IMR-90 (cell line): ENCODE data around the gene CMPK2.

Source experiments
- CHD1 ChIP-seq: IDR thresholded peaks from 2 replicates; pipeline ENCODE4 v1.6.1; 2012; ENCODE audit warnings: low read depth, low read length, improper control_type of control experiment
- CTCF ChIP-seq: conservative IDR thresholded peaks from 2 replicates; pipeline ENCODE4 v1.5.1; 2012; ENCODE audit warnings: mild to moderate bottlenecking, low read depth, low read length, improper control_type of control experiment
- POLR2A ChIP-seq: IDR thresholded peaks from 2 replicates; pipeline ENCODE4 v1.6.1; 2012; ENCODE audit warnings: mild to moderate bottlenecking, low read depth, low read length
- RAD21 ChIP-seq: IDR thresholded peaks from 2 replicates; pipeline ENCODE4 v1.6.1; 2012; ENCODE audit warnings: low read length, improper control_type of control experiment
- SMC3 ChIP-seq: fragments of 150-350 bp; IDR thresholded peaks from 2 replicates; pipeline ENCODE4 v1.6.1; 2016; ENCODE audit warnings: low read depth, mild to moderate bottlenecking, antibody characterized with exemption, low read length, moderate library complexity

DNA sequence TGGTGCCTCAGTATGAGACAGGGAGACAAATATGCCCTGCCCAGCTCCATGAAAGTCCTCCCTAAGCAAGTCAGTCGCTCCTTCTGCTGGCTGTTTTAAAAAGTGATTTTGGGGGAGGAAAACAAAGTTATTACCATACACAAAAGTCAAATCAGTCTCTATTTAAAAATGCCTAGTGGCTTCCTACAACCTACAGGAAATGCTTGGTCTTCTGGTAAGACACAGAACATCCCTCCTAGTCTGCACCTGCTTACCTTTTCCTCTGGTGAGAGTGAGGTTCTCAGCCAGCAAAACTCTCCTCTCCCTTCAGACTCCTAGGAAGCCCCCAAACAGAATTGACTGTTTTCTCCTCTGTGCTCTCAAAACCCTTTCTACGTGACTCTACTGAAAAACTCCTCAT, 13.5 kb downstream of the CMPK2 start:
- TF ChIP-seq POLR2A (no peak), CHD1 (no peak), SMC3 (no peak), RAD21 (no peak), CTCF (no peak)
